Esophagus muscularis mucosa (tissue), 3 donors: ENCODE measurements around the gene VARS2.

Source experiments
- POLR2A ChIP-seq: fragments of 450-650 bp; IDR thresholded peaks from one replicate; pipeline ENCODE4 v1.6.1; 2017; ENCODE audit warnings: antibody characterized with exemption, moderate library complexity, mild to moderate bottlenecking, low read depth
- TF ChIP-seq, protein P1 (sequence below), 3 experiments: fragments of 200-600 bp in 2 of 3; fragments of 450-650 bp in 1 of 3; sonication (generic) in 2 of 3; IDR thresholded peaks; one replicate each; pipeline ENCODE4 v1.5.1; 2017 to 2019; ENCODE audit warnings: antibody characterized with exemption in 3 of 3, mild to moderate bottlenecking in 2 of 3, moderate library complexity in 1 of 3

DNA sequence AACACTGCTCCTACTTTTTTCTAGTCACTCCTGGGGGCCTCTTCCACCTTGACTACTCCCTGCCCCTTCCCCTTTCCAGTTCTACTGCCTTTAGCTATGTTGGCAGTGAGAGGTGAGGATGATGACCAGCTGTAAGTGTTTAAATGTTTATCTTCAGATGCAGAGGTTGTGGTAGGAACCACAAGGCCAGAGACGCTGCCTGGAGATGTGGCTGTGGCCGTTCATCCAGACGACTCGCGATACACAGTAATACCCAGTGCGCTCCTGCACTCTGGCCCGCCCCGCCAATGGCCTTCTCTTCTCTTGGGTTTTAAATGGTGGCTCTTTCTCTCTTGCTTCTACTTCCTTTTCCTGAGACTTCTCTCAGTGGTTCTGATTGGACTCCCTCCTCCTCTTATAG is 4.6 kb downstream of the VARS2 start:
- TF ChIP-seq, protein P1, sequence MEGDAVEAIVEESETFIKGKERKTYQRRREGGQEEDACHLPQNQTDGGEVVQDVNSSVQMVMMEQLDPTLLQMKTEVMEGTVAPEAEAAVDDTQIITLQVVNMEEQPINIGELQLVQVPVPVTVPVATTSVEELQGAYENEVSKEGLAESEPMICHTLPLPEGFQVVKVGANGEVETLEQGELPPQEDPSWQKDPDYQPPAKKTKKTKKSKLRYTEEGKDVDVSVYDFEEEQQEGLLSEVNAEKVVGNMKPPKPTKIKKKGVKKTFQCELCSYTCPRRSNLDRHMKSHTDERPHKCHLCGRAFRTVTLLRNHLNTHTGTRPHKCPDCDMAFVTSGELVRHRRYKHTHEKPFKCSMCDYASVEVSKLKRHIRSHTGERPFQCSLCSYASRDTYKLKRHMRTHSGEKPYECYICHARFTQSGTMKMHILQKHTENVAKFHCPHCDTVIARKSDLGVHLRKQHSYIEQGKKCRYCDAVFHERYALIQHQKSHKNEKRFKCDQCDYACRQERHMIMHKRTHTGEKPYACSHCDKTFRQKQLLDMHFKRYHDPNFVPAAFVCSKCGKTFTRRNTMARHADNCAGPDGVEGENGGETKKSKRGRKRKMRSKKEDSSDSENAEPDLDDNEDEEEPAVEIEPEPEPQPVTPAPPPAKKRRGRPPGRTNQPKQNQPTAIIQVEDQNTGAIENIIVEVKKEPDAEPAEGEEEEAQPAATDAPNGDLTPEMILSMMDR (IDR thresholded peaks at IDR 0.05), result no peak
- no peak for TF ChIP-seq POLR2A
